Subcutaneous adipose tissue (tissue), 4 donors: ENCODE data around the gene CUBN. TPM values are rescaled to one million over a fixed set of nuclear protein-coding genes. Genes with fewer than 3 reads are reported as not detected.

Experiments
- CTCF ChIP-seq: fragments of 450-650 bp; IDR thresholded peaks from one replicate; pipeline ENCODE4 v1.5.1; 2016; ENCODE audit warnings: low read depth, mild to moderate bottlenecking, control low read depth, antibody characterized with exemption, moderate library complexity
- total RNA-seq, 4 donors: library from RNA; depleted of rRNA; stranded (reverse); fragments of >200 nt; gene quantifications; one replicate each; pipeline ENCODE4 v1.1.0, GENCODE V29; 2016

The CUBN gene
- total RNA-seq, 4 donors from 2014 or later = 1.9 to 6.6 (median 4.8) TPM

GRCh38 chr10:17081431-17081830 lies 48.2 kb downstream of the CUBN start:
- TF ChIP-seq CTCF = no peak

GRCh38 chr10:17077890-17078289 lies 51.7 kb downstream of the CUBN start:
- no peak for TF ChIP-seq CTCF

GRCh38 chr10:17077346-17077781 lies 52.2 kb downstream of the CUBN start:
- TF ChIP-seq CTCF = no peak

- TF ChIP-seq CTCF = no peak
Observed at GRCh38 chr10:17076626-17077345, 52.8 kb downstream of the CUBN start.

GRCh38 chr10:17075533-17076359 lies 53.9 kb downstream of the CUBN start:
- no peak for TF ChIP-seq CTCF

GRCh38 chr10:17074541-17074847 lies 55.1 kb downstream of the CUBN start:
- no peak for TF ChIP-seq CTCF

GRCh38 chr10:17073725-17074540 lies 55.7 kb downstream of the CUBN start:
- TF ChIP-seq CTCF = no peak
